Hindlimb muscle (tissue), 1 donor: ENCODE measurements around the gene TMEM170B. TPM values are rescaled to one million over a fixed set of nuclear protein-coding genes. Genes with fewer than 3 reads are reported as not detected.

Experiments used
- DNase-seq: peaks from one replicate; pipeline ENCODE4 v3.0.0-alpha.2; 2013
- polyA plus RNA-seq: library from polyadenylated mRNA; unstranded; fragments of 120-200 nt; gene quantifications from one replicate; pipeline ENCODE4 v1.2.1, GENCODE V29; 2013; ENCODE audit not compliant: insufficient read length

The TMEM170B gene, protein sequence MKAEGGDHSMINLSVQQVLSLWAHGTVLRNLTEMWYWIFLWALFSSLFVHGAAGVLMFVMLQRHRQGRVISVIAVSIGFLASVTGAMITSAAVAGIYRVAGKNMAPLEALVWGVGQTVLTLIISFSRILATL
- 6.3 TPM for polyA plus RNA-seq

DNA sequence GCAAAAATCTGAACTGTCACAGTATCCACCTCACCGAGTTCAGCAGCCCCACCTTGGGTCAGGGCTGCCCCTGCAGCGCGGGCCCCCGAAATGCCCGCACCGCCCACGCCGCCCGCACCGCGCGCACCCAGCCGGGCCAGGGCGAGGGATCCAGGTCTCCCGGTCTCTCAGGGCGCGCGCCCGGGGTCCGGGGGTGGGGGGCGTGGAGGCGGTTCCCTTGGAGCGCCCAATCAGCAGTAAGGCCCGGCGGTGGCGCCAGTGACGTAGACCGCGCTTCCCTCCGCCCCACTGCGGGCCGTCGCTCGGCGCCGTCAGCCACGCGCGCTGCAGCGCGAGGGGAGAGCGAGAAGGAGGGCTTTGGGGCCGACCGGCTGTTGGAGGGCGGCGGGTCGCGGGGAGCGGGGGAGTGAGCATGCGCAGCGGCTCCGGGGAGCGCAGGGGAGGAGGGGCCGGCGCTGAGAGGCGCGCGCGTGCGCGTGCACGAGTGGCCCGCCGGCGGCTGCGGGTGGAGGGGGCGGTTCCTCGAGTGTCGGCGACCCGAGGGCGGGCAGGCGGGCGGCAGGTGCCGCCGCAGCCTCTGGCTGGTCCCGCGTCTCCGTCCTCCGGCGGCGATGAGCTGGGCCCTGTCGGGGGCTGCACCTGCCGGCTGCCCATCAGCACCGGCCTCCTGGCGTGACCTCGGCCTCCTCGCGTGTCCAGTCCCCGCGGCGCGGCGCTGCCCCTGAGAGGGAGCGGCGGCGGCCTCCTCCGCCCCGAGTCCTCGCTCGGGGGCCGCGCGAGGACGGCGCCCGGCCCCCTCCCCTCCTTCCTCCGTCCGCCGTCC is at the start of gene TMEM170B:
Gene TMEM170B, plus strand, starts transcription at position 521 of the 823 bp plus-strand sequence. CDS start 529 bp downstream, outside the sequence.
- DNase-seq = peak; percentile 96

DNA sequence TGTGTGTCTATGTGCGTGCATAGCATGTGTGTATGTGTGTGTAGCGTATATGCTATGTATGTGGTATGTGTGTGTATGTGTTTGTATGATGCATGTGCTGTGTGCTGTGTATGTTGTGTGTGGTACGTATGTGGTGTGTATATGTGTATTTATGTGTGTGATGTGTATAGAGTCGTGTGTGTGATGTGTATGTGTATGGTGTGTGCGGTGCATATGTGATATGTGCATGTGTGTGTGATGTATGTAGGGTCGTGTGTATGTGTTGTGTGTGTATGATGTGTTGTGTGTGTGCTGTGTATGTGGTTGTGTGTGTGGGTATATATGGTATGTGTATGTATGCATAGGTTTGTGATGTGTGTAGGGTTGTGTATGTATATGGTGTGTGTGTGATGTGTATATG is 46.6 kb upstream of the TMEM170B start:
- no peak for DNase-seq

DNA sequence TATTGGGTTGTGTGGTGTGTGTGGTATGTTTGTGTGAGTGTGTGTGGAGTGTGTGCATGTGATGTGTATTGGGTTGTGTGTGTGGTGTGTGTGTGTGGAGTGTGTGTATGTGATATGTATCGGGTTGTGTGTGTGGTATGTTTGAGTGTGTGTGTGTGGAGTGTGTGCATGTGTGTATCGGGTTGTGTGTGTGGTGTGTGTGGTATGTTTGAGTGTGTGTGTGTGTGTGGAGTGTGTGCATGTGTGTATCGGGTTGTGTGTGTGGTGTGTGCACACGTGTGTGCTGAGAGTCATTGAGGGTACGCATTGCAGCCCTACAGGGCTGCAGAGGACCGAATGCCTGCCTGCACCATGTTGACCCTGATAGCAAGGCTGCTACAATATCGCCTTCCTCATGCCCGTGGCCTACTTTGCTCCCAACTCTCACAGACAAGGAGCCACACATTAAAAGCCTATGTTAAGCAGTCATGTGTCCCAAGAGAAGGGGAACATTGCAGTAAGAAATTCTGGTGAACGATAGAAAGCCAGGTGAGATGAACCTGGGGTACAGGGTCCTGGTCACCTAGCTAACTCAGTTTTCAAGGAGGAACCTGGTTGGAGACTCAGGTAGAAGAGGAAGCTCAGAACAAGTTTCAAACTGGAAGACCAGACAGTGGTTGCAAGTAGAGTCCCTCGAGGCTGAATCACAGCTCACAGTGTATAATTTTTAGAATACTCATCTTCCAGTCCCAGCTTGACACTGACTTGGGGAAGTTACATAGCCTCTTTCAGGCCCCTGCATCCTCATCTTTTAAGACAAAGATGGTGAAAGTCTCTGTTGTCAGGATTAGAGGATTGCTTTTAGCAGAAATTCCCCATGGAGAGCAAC is 45.7 kb upstream of the TMEM170B start:
- no peak for DNase-seq

DNA sequence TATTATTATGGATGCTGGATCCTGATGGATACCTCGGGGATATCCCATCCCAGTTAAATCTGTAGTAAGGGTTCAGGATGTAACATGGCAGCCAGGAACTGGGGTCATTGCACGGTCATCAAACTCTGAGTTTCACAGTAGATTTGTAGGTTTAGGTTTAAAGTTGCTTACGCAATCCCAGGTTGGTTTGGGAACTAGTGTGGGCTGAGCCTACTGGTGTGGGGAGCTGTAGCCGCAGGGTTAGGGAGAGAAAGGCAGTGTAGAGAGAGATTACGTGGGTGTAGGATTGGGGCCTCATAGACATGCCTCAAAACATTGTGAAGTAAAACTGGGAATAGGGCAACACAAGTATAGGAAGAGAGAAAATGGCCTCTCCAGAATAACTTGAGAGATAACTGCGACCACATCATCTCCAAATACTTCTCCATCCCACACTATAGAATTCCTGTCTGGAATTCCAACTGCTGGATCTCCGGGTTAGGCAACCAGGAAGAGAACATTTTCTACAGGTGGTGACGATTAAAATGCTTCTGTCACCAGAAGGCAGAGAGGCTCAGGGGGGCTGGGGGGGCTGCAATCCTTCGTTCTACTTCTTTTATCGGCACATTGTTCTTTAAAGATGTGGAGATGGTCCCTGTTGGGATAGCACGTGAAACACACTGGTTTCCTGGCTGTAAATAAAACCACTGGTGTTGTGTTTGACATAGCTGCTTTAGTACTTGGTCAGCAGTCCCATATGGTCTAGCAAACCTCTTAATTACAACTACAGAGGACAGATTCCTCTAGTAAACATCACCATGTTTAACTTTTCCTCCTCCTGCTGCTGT is 44.9 kb upstream of the TMEM170B start:
- DNase-seq = no peak

DNA sequence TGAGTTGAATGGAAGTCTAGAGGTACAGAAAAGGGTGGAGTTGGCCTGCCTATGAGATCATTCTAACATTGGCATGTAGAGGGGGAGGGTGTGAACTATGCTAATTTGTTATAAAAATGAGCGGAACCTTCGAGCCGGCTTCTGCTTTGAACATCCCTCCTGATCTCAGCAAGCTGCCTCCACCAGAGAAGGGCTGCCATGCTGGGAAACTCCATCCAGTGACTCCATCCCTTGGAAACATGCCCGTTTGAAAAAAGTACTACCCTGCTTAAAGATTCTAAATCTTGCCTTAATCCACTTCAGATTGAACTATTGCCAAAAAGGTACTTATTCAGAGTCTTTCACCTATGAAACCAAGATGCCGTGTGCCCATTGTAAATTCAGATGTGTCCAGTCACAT is 43.6 kb upstream of the TMEM170B start:
- no peak for DNase-seq

DNA sequence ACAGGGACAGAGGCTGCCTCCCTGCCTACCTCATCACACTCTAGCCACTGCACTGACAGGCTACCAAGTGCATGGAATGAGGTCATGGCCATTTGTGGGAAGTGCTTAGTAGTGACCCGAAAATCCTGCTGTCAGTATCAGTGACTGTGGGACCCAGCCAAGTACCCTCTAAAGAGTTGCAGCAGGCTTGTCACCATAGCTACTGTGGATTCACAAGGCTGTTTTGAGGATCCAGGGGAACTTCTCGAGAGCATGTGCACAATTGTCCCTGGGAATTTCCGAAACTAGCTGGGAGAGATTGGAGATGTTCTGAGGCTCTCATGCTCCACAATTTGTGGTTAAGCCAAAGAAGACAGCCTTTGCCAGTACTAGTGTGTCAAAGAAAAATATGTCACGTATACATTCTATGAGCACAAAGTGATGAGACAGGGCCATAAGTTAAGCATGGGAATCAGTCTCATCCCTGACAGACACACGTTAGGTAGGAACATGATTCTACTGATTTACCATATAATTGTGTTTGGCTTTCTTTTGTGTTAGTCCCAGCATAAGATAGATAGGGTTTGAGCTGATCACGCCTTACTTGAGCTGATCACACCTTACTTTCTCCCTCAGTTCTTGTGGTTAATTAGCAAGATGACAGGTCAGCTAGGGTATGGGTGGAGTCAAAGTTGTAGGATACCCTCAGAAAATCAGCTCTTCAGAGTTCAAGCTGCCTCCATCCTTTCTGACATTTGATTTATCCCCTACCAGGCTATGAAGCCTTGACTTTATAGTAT is 42.6 kb upstream of the TMEM170B start:
- no peak for DNase-seq

DNA sequence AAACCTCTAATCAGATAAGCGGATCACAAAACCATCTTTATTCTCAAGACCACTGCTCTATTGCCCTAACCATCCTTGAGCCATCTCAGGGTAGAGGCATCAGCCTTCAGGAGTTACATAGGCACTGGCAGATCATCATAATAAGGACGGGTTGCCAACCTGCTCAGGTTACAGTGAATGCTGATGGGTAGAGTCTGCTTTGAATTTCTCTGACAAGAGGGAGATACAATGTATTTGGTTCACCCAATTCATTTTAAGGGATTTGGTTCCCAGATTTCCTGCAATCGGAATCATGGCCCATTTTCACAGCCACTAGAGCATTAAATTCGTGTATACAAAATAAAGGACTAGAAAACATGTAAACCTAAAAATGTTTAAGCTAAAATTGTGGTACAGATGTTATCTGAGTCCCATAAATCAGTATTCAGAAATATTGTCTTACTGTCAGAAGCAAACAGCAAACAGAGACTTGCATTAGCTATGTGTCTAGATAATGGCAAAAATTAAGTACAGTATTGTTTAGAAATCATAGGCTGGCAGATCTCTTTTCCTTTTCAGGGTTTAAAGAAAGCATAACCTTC is 41.9 kb upstream of the TMEM170B start:
- DNase-seq = no peak

DNA sequence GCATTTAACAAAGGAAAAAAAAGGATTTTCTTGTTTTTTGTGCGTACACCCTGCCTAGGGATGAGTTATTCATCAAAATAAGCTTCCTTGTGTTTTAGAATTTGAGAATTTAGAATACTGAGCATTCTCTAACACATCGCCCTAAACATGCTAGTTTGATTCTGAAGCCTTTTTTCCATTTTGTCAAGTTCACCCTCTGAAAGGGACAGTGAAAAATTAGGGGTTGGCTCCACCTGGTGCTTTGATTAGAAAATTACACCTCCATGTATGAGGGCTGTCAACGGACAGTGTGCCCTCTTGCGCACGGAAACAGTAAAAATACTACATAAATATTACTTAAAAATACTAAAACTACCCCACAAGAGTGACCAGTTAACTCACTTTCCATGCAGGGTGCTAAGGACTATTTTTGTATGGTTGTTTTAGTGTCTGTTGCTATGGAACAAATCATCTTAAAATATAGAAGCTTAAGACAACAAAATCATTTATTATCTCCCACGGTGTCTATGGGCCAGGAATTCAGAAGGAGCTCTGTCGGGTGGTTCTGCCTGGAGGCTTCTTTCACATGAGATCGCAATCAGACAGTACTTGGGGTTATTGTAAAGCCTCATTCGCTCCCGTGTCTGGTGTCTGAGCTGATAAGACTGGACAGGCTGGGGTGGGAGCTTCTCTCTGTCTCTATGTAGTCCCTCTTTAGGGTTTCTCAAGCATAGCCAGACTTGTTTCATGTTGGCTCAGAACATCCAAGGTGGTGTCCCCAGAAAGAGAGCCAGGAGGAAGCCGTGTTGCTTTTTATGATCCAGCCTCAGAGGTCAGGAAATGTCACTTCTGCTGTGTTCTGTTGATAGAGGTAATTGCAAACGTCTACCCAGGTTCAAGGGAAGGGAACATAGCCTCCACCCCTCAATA is 41.1 kb upstream of the TMEM170B start:
- peak; percentile 85 for DNase-seq

DNA sequence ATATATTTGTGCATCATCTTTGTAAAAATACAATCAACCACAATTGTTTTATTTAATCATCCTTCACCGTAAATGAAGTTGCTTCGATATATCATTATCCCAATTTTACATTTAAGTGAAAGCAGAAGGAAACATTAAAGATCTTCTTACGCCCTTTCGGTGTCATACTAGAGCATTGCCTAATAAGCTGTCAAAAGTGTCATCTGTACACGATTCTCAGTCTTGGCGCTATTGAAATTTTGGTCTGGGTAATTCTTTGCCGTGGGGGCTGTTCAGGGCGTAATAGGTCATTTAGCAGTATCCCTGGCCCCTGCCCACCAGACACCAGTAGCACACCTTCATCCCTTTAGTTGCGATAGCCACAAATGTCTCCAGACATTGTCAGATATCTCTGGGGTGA is 40.4 kb upstream of the TMEM170B start:
- DNase-seq = no peak

DNA sequence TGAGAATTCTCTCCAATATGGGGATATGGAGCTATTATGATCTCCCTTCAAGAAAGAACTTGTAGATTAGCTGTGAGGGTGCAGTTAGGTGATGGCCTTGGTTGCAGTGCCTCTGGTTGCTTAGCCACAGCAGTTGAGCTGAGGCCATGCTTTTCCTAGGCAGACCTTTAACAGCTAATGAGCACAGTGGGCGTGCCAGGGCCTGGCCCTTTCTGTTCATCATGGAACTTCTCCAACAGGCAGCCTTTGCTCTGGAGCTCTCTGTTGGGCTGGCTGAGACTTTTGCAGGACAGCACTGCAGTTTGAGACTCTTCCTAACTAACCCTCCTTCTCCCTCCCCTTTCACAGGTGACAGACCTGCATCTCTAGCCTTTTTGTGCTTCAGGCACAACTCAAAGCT is 39.7 kb upstream of the TMEM170B start:
- DNase-seq = no peak

DNA sequence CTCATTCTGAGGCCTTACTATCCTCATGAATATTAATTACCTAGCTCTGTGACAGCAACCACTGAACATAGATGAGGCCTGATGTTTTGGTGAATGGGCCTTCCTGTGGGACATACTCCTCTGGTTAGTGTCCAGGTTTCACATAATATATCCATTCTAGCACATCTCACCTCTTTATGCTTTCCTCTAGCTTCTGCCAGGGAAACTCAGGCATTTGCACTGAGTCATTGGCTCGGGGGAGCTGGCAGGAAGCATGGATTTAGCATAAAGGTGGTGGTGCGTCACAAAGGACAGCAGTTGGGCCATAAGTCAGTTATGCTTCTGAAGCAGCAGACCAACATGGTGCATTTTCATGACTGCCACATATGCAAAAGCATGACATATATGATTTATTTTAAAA is 37.5 kb upstream of the TMEM170B start:
- DNase-seq = no peak

DNA sequence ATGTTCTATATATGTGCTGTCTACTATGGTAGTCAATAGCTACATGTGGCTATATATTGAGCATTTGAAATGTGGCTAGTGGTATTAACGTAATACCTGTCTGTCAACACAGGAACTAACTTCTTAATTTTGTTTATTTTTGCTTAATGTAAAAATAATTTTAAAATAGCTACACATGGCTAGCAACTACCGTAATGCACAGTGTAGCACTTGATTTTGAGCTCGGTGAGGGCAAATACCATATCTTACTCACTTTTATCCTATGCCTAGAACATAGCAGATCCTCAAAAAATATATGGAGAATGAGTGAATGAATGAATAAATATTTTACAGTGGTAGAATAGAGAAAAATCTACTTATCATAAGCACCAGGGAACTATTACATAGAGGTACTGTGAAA is 28.1 kb upstream of the TMEM170B start:
- DNase-seq = no peak

DNA sequence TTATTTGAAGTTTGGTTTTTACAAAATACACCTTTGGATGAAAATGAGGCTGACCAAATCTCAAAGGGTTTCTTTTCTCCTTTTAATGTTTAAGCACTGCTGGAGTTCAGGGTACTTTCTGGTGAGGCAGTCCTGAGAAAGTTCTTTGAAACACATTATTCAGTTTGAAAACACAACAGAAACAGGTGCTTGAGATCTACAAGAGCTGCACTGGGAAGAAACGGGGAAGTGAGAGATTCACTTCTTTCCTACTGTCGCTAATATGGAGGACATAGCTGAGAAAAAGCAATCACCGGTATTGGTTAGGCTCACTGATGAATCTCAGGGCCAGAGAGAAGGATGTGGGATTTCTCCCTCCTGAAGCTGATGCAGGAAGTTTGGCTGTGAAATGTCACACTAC is 22.9 kb upstream of the TMEM170B start:
- DNase-seq = no peak

DNA sequence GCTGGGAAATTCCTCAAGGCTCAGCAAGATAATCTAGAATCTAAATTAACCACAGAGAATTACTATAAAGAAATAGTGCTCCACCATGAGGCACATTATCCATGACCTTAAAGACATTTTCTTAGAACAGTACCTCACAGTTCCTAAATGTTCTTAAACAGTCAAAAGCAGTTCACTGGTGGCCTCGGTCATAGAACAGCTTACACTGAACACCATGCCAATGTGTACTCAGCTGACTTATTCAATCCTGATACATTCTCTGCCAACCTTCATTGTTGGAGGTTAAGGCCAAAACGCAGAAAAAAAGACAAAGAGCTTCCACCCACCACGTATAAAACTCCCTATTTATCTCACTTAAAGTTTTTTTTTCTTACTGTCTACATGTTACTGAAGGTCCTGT is 21.8 kb upstream of the TMEM170B start:
- no peak for DNase-seq

DNA sequence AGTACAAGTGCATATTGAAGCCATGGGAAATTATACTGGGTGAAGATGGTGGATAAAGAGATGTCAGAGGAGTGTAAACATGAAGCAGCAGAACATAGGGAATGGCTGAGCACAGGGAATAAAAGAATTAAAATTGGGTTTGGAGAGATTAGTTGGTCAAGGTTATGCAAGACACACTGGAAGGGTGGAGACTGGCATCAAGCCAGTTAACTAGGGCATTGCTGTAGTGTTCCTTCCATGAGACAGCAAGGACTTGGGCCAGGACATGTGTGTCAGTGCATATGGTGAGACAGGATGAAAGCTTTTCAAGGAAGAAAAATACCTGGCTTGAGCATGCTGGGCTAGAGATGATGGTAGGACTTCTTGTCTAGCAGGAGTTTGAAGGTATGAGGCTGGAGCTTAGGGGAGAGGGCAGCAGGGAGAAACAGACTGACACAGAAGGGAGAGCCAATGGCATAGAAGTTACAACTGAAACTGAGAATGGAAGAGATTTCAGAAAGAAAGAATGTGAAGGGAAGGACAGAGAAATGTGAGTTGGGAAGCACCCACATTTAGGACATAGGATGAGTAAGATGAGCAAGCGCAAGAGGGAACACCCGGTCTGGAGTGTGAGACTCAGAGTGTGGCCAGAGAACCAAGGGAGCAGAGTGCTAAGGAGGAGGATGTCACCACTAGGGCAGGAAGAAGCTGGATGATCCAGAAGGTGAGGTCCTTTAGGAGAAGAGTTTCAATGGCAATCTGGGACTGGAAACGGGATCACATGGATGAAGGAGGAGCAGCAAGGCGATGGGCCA is 14.5 kb upstream of the TMEM170B start:
- no peak for DNase-seq

DNA sequence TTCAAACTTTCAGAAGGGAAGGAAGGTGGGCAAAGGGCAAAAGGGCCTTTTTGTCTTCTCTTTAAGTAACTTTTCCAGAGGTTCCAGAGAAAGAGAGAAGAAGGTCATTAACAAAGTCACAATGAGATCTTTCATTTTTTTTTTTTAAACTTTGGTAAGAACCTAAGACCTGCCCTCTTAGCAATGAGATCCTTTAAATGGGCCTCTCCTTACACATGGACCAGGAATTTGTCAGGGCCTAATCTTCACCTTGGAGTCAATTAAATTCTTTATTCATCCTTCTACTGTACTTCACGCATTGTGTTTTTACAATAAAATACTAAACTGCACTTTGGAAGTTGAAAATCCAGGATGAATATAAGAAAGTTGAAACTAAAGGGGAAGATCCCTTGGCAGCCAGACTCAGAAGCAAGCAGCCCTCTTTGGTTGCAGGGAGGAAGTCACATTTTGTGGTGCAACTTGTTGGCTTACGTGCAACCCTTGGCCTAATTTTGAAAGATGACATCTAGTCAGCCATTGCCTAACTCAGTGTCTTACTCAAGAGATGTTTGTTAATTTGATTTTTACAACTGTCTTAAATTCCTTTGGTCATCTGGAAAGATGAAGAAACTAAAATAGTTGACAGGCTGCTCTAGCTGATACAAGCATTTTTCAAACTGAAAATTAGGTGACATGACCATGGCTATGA is 11.9 kb upstream of the TMEM170B start:
- peak; percentile 11 for DNase-seq

DNA sequence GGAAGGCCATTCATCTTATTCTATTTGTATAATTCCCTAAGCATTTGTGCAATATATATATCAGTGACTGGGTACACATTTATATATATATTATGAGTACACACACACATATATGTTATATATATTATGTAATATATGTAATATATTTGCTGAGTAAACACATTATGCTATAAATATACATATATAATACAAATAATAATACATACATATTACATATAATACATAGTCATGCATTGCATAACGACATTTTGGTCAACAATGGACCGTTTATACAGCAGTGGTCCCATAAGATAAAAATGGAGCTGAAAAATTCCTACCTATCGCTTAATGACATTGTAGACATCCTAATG is 11.4 kb upstream of the TMEM170B start:
- DNase-seq = no peak

DNA sequence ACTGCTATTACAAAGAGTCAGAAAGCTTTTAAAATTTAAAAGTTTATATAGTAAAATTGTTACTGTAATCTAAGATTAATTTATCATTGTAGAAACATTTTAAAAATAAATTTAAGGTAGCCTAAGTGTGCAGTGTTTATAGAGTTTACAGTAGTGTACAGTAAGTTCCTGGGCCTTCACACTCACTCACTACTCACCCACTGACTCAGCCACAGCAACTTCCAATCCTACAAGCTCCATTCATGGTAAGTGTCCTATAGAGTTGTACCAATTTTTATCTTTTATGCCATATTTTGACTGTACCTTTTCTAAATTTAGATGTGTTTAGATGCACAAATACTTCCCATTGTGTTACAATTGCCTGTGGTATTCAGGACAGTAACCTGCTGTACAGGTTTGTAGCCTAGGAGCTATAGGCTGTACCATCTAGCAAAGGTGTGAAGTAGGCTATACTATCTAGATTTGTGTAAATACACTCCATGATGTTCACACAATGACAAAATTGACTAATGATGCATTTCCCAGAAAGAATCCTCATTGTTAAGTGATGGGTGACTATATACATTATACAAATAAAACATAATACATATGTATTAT is 10.2 kb upstream of the TMEM170B start:
- DNase-seq = no peak
